HG03575 (cell line): Measurements from ENCODE around the gene SPACA7.

Experiments used
- ATAC-seq: cut with Tn5 transposase; IDR thresholded peaks from one replicate; pipeline ENCODE4 v1.9.1; 2021; ENCODE audit not compliant: unreplicated experiment, insufficient number of reproducible peaks, low FRiP score; ENCODE audit errors: extremely low read depth

SPACA7 gene, protein sequence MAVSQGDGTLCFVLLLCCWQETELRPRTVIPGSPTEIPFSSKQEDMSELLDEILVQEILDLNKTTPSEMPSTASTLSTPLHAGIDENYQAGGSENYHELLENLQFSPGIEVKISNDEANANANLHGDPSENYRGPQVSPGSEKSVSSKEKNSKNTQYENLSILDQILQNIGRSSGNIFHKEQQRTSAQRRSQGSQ

DNA sequence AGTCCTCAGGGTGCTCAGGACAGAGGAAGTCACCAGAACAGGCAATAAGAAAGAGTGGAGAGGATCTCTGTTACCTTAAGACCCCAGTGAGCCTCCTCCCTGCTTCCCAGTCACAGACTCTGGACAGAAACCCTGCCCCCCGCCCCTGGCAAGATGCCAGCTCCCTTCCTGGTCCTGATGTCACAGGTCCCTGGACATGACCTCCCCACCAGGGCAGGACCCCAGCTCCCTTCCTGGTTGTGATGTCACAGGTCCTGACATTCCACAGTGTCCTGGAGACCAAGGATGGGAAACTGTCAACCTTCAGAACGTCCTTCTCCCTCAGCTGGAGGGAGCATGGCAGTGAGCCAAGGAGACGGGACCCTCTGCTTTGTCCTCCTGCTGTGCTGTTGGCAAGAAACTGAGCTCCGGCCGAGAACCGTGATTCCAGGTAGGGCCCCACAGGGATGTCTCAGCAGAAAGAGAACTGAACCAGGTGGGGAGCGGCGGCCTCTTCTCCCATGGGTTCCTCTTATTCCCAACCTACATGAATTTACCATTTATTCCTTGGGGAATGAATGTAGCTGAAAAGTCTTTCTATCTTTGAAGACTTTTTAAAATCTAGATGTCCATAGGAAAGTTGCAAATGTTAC lies at the start of gene SPACA7:
Gene SPACA7 (plus strand): TSS at position 306 of the 632 bp plus-strand sequence. CDS start 31 bp downstream, at position 337.
- ATAC-seq = no peak

DNA sequence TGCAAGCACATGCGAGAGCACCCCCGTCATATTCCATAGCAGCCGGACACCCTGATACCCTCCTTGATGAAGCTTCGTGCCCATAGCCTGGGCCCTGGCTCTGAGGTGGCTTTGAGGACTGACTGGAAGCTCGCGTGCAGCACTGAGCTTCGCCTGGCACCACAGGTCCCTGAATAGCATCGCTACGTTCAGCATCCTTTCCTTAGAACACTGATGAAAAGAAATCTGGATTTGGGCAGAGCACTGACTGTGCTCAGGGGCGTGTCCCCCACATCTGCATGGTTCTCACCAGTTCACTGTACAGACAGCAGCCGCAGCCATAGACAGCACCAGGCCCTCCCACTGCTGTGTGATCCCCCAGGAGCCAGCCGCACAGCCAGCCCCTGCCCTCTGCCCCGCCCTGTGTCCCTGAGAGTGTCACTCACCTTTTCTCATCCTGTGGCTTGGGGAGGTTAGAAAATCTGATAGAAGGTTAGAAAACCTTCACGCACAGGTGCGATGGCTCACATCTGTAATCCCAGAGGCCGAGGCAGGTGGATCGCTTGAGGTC lies 49.3 kb upstream of the SPACA7 start:
- ATAC-seq = no peak

DNA sequence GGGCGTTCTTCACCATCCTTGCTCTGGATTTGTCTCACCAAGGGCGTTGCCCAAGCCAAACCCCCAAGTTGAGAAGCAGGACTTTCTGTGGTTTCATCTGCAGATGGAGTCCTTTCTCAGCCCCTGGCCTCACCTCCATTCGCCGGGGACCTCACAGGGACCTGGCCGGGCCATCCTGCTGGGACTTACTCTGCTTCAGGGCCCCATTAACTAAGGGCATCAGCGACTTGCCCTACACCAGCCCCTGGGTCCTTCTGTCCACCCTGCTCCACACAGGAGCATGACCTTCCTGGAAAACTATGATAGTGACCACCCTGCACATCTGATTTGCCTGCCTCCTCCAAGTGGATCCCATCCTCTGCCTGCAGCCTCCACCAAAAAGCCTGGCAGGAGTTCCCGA lies 47.2 kb upstream of the SPACA7 start:
- ATAC-seq = no peak

DNA sequence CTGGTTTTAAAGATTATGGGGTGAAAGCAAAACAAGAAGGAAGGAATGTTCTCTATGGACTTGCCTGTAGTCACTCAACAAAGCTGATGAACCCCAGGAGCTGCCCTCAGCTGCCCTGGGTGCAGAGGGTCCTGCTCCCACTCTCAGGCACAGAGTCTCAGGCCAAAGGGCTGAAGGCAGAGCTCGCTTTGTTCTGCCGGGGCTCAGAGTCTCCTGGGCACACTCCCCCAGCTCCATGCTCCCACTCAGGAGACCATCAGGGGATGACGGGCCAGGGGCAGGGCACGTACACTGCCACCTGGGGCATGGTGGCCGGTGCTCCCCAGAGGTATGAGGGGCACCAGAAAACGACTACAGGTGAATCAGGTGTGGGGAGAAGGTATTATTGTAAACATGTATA lies 46.8 kb upstream of the SPACA7 start:
- no peak for ATAC-seq

DNA sequence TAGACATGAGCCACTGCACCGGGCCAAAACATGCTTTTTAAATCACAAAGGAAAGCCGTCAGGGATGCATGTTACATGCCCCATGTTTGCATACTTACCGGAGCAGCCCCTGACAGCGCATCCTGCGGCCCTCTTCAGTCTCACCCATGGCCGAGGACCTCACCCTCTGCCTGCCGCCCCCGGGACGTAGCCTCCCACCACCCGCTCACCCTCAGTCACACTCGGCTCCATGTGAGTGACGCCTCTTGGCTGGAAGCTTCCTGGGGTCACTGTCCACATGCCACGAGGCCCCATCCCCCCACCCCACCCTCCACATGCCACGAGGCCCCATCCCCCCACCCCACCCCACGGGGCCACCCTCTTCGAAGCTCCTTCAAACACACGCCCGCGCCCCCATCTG lies 46.1 kb upstream of the SPACA7 start:
- no peak for ATAC-seq

DNA sequence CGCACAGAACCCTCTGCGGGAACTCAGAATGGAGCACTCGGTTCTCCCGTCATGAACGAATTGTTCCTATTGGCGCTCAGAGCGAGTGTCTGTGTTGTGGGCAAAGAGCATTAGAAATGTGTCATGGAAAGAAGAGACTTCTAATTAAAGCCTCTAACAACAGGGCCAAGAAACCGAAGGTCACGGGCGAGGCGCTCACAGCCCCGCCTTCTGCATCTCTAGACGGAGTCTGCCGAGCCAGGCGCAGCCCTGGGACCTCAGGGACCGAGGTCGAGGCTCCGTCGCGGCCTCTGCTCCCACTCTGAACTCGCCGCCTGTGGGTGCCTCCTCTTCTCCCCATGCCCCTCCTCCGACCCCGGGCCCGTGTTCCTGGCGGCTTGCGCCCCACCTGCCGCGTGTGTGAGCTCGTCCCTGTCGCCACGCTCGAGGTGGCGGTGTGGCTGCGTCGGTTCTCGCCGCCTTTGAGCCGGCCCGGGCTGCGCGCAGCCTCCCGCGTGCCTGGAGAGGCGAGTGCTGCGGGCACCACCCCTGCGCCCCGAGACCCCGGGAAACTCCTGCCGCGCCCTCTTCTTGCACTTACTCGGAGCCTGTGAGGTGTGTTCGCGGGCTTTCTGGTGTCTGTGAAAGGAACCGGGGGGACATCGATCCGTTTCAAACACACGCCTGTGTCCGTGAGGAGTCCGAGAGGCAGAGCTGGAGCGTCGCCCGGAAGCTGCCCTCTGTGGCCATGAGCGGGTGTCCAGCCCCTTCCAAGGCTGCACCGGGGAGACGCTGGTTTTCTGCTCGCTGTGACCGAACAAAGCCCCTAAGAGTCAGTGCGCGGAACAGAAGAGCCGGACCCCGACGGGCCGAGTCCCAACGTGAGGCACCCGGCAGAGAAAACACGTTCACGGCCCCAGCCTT lies 45.4 kb upstream of the SPACA7 start:
- no peak for ATAC-seq

DNA sequence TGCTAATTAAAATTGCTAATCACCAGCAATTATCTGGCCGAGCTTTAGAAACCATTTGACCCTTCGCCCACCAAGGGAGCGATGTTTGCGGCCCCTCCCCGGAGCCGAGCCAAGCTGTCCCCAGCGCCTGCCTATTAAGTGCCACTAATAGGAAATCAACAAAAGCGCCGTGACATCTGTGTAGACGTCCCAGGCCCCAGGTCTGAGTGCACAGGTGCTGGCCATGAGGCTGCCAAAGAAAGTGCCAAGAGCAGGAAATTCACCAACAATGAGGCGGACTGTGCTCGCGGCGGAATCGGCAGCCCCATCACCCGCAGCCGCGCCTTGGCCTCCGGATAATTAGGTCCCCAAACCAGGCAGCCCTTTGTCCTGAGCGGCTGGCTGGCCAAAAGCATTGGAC lies 44.5 kb upstream of the SPACA7 start:
- no peak for ATAC-seq

DNA sequence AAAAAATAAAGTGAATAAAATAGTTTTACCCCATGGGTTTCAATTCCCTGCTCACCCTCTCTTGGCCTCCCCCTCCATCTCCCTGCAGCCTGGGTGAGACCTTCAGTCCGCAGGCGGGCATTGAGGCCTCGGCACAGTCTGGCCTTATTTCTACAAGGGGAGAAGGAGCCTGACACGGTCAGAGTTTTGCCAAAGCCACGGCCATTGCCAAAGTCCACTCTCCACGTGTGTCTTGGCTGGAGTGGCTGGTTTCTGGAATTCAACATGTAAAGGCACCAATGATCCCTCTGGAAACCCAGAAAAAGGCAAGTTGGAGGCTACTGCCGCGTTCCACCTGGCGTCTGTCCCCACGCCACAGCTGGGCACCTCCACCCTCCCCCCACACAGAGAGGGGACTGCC lies 43.4 kb upstream of the SPACA7 start:
- ATAC-seq = no peak

DNA sequence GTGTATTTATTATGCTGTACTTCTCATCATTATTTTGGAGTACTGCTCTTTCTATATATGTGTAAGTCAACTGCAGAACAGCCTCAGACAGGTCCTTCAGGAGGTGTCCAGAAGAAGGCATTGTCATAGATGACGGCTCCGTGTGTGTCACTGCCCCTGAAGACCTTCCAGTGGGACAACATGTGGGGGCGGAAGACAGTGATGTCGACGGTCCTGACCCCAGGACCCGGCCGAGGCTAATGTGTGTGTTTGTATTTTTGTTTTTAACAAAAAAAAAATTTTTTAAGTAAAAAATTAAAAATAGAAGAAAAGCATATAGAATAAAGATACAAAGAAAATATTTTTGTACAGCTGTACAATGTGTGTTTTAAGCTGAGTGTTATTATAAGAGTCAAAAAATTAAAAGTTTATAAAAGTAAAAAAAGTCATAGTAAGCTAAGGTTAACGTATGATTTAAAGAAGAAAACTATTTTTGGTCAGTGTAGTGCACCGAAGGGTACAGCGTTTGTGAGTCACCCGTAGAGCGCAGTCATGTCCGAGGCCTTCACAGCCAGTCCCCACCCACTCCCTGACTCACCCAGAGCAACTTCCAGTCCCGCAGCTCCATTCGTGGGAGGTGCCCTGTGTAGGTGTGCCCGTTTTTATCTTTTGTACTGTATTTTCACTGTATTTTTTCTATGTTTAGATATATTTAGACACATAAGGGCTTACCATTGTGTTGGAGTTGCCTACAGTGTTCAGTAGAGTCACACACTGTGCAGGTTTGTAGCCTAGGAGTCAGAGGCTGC lies 42.2 kb upstream of the SPACA7 start:
- no peak for ATAC-seq

DNA sequence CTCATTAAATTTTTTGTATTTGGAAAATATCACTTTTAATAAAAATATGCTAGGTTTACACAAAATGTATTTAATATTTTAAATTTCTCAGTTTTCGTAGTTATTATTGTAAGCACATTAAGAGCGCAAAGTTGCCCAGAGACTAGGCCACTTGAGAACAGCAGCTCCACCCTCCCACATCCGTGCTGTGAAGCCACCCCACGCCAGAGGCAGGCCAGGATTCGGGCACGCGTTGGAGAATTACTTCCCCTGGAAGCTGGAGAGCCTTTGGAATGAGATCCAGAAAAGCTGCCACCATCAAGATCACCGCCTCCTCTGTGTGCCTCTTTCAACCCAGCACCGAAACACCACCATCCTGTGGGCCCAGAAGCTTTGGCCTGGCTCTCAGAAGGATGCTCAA lies 41.0 kb upstream of the SPACA7 start:
- ATAC-seq = no peak

DNA sequence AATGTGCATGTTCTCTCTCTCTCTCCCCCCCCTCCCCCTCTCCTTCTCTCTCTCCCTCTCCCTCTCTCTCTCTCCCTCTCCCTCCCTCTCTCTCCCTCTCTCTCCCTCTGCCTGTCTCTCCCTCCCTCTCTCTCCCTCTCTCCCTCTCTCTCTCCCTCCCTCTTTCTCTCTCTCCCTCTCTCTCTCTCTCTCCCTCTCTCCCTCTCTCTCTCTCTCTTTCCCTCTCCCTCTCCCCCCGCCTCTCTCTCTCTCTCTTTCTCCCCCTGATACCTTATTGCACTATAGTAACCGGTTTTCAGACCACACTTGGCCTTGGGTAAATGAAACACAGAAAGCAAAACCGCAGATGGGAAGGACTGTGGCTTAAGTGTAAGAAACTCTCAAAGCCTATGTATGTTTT lies 34.7 kb upstream of the SPACA7 start:
- no peak for ATAC-seq

DNA sequence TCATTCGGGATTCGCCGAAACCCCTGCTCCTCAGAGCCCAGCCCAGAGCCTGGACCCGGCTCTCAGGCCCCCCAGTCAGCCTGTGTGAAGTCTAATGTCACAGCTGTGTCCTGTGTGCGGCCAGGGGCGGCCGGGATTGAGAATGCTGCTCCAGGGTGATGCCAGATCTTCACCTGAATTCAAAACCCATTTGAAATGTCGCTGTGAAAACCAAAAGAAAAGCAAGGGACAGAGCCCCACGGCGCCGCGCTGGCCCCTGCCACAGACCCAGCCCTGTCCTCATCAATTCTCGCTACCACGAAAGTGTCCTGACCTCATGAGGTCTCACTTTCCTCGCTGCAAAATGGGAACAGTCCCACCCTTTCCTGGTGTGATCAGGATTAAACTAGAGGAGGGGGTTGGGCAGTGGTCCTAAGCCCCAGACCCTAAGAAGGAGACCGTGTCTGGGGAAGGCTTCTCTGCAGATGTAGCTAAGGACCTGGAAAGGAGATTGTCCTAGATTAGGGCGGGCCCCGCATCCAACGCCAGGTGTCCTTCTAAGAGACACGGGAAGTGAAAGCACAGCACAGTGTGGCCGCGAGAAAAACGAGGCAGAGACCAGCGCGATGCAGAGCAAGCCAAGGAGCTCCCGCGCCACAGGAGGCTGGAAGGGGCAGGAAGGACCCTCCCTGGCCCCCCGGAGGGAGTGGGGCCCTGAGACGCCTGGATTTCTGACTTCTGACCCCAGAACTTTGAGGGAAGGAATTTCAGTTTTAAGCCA lies 34.0 kb upstream of the SPACA7 start:
- no peak for ATAC-seq

DNA sequence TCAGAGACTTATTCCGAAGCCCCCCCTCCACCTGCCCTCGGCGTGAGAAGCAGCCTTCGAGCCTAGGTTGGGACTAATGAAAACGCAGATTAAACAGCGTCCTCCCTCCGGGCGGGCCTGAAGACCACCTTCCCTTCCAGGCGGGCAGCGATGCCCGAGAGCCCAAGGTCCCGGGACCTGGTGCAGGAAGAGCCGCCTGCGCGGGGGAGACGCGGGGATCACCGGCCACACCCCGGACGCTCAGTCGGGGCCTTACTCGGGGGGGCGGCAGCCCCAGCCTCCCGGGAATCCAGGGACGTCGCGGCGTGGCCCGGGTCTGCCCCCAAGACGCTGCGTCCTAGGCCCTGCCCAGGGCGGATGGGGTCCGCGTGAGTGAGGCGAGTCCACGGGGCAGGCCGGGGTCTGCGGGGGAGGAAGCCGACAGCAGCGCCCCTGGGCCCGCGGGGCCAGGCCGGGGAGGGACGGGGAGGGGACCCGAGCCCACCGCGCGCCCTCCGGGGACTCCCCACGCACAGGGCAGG lies 33.3 kb upstream of the SPACA7 start:
- no peak for ATAC-seq

DNA sequence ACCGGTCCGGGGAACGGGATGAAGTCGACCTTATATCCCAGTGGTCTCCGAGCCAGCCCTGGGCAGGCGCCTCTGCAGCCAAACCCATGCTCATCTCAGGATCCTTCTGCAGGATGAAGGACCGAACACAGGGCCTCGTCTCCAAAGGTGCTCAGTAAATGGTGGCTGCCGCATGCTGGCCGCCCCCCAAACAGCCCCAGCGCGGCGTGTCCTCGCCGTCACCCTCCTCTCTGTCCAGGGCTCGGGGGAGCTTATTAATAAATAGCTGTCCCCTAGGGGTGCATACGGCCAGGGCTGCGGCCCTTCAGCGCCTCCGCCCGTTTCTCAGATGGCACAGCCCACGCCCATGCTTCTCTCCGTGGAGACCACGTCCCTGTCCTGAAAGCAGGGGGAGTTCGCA lies 32.6 kb upstream of the SPACA7 start:
- ATAC-seq = no peak

DNA sequence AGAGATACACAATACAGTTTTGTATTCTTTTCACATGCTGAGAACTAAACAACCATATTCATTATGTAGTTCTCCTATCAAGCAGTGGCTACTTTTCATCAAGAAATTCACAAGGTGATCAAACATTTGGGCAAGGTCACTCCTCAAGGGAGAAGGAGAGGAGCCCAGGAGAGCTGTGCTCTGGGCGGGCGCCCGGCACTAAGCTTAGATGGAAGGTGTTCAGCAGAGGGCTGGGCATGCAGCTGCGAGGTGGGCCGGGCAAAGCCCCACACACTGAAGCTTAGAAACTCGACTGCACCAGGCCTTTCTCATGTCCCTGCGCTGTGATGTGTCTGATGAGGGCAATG lies 30.4 kb upstream of the SPACA7 start:
- ATAC-seq = no peak

DNA sequence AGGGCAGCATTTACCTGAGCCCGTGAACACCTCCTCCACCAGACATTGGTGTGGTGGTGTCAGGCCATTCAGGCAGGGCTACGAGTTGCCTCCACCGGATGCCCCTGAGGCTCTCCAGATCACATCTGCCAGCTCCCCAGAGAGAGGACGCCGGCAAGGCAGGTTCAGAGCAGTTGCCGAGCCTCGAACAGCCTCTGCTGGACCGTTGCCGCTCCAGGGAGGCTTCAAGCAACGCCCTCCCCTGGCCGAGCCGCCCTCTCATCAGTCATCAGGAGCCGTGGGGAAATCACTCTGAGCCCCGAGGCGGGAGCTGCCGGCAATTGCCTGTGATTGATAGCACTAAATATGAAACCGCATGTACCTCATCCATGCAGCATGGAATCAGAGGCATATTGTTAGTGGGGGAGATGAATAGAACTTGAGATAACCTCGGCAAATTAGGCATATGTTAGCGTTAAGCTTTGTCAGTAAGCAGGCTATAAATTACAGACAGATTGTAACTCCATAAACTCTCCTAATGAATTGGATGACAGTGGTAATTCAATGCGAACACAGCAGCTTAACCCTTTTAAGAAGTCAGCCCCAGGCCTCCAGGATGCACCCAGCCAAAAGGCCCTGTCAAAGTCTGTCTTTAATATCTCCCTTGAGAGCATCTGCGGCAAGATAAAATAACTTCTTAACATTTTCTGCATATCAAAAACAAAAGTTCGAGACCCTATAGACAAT lies 29.8 kb upstream of the SPACA7 start:
- ATAC-seq = no peak

DNA sequence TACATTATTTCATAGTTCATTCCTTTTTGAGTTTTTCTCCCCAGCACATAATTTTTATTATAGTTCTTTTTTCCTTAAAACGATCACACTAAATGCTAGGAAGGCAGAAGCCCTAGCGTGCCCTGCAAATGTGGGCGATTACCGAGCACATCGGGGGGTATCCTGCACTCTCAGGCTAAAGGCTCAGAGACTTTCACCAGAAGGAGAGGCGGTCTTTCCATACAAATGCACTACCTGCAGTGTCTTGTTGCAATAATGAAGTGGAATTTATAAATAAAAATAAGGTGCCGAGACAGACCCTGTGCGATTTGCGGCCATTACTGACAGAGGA lies 29.3 kb upstream of the SPACA7 start:
- ATAC-seq = no peak

DNA sequence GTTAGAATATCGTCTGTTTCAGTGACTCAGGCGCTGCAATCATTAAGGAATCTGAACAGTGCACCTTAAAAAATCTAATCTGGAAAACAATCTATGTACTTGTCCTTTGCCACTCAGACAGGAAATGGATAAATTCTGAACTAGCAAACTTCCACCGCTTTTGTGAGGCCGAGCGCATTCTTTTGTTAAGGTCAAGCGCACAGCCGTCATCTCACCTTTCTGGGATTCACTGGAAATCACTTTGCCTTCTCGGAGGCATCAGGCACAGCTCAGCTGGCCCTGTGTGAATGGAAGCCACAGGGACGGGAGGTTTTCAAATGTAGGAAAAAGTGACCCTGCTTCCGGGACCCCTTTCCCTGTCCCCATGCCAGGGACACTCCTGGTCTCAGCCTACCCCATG lies 28.2 kb upstream of the SPACA7 start:
- ATAC-seq = no peak
